Aortic smooth muscle cell (primary cell): ENCODE results near the gene OR2AG2. TPM values are rescaled to one million over a fixed set of nuclear protein-coding genes. Genes with fewer than 3 reads are reported as not detected.

Source experiments
- total RNA-seq: library from RNA; depleted of rRNA; stranded (reverse); fragments of >200 nt; gene quantifications from 2 replicates; pipeline ENCODE4 v1.2.3, GENCODE V29; 2014

OR2AG2 gene, protein sequence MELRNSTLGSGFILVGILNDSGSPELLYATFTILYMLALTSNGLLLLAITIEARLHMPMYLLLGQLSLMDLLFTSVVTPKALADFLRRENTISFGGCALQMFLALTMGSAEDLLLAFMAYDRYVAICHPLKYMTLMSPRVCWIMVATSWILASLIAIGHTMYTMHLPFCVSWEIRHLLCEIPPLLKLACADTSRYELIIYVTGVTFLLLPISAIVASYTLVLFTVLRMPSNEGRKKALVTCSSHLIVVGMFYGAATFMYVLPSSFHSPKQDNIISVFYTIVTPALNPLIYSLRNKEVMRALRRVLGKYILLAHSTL
- total RNA-seq = 0.13 and 0.19 TPM in 2 replicates

DNA sequence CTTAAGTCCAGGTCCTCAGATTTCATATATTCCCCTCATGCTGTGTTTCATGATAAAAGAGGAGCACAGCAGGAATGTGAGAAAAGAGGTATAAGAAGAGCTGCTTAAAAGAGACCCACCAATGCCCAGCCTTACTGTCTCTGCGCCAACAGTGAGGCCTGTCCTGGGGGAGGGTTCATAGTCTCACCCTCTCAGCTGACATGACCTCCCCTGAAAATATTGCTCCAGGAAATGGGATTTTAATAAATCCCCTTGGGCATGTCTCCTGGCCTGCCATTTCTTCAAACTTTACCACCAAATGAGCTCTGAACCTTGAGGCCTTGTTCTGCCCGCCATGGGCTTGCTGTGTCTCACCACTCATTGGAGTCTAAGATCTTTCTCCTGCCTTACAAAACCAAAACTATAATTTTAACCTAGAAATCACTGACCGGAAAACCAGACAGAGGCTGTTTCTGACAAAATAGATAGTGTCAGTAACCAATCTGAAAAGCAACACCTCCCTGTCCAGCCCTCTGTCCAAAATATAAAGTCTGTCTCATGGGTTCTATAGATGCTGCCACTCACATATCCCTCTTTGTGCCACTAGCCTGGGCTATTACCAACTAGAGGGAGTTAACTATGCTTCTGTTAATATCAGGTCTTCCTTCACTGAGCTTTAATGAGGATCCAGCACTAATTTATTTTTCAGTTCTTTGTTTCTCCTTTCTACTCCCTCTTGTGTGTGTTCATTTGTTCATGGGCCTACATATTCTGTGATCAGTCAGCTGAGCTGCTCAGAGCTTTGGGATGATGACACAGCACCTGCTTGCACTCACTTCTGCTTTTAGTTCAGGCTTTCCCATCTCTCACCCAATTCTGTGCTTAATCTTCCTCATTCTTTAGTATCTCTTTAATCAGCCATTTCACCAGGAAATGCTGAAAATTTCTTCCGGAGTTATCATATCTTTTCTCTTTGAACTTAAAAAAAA is at the start of gene OR2AG2:
TSS of gene OR2AG2 (minus strand) at position 51 of the 968 bp plus-strand sequence. CDS start 3,019 bp downstream, outside the sequence.

DNA sequence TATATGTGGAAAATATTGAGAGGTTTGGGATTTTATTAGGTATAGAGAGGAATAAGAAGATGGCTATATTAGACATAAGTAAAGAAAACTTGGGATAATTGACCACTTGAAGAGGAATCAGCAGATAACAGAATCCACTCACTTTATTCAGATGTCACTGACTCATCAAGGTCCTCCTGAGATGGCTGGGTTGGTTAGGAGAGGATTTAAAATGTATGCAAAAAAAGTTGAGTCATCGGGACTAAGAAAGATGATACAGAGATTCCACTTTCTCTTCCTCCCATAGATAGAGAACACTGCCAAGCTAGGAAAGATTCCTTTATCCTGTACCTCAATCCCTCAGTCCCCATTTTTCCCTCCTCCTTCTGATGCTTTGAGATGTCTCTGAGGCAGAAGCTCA is 27.6 kb upstream of the OR2AG2 start, which contains the start of gene OR6A2:
TSS of gene OR6A2 (minus strand) at position 288 of the 400 bp plus-strand sequence. CDS start 3,981 bp downstream, outside the sequence.

DNA sequence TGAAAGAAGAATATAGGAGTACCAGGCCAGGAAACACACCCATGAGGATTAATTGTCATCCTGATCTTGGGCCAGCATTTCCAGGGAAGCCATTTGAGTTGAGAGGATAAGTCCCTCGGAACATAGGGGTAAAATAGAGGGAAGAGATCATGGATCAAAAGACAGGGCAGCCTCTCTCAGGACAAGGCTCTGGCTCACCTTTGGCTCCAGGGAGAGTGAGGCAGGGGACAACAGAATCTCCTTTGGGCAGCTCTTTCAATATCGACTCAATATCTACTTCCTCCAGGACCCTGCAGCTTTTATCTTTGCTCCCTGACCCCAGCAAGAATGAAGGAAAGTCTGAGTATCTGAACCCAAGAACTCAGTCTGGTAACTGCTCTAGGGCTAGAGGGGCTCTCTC is 10.9 kb upstream of the OR2AG2 start, which contains the start of gene OR2AG1:
TSS of gene OR2AG1 (plus strand) at position 301 of the 400 bp plus-strand sequence. CDS start 2,018 bp downstream, outside the sequence.

Other genes with a start within 250 kb of the OR2AG2 start
- 9.8 and 10.4 TPM in 2 replicates for gene RRP8, start 168.4 kb downstream of the OR2AG2 start, total RNA-seq
- 271 and 344 TPM in 2 replicates for gene ILK, start 168.2 kb downstream of the OR2AG2 start, total RNA-seq
- 82.8 and 93.4 TPM in 2 replicates for gene TAF10, start 159.8 kb downstream of the OR2AG2 start, total RNA-seq
- 65.3 and 150 TPM in 2 replicates for gene TPP1, start 152.6 kb downstream of the OR2AG2 start, total RNA-seq
- 5.4 and 22.3 TPM in 2 replicates for gene DCHS1, start 116.2 kb downstream of the OR2AG2 start, total RNA-seq
- gene MRPL17, start 88.6 kb downstream of the OR2AG2 start, total RNA-seq = 85.9 and 111 TPM in 2 replicates
- gene OR2AG1, start 11.0 kb upstream of the OR2AG2 start, total RNA-seq = not detected in 2 replicates
- 0.13 and 0.19 TPM in 2 replicates for gene OR6A2, start 27.7 kb upstream of the OR2AG2 start, total RNA-seq
- gene OR10A5, start 73.7 kb upstream of the OR2AG2 start, total RNA-seq = not detected in 2 replicates
- gene OR10A2, start 91.1 kb upstream of the OR2AG2 start, total RNA-seq = not detected in 2 replicates
- not detected in 2 replicates for gene OR10A4, start 104.6 kb upstream of the OR2AG2 start, total RNA-seq
- gene OR2D2, start 120.5 kb upstream of the OR2AG2 start, total RNA-seq = 0.13 and 0.44 TPM in 2 replicates
- gene OR2D3, start 149.0 kb upstream of the OR2AG2 start, total RNA-seq = not detected in 2 replicates
- 2.5 and 4.0 TPM in 2 replicates for gene ZNF215, start 154.4 kb upstream of the OR2AG2 start, total RNA-seq
- 4.7 and 4.8 TPM in 2 replicates for gene ZNF214, start 248.4 kb upstream of the OR2AG2 start, total RNA-seq
- 0.37 and 0.92 TPM in 2 replicates for gene NLRP14, start 248.5 kb upstream of the OR2AG2 start, total RNA-seq